Upper lobe of left lung (tissue), 4 donors: Measurements from ENCODE around the gene ZC3H4.

ENCODE experiments used
- CTCF ChIP-seq, 6 experiments: fragments of 450-650 bp in 4 of 6; fragments of 200-600 bp in 2 of 6; sonication (generic) in 2 of 6; IDR thresholded peaks; one replicate each; pipeline ENCODE4 v1.5.1; 2016 to 2019; ENCODE audit warnings: antibody characterized with exemption in 6 of 6
- EP300 ChIP-seq, 4 donors: sonication (generic); formaldehyde crosslinking; IDR thresholded peaks; one replicate each; pipeline ENCODE4 v1.5.1; 2017; ENCODE audit warnings: antibody characterized with exemption in 4 of 4, control low read depth in 2 of 4
- POLR2A ChIP-seq, 4 donors: fragments of 450-650 bp; IDR thresholded peaks; one replicate each; pipeline ENCODE4 v1.5.1; 2016 to 2017; ENCODE audit warnings: antibody characterized with exemption in 4 of 4, mild to moderate bottlenecking in 2 of 4
- POLR2AphosphoS5 ChIP-seq, 2 donors: sonication (generic); formaldehyde crosslinking; IDR thresholded peaks; one replicate each; pipeline ENCODE4 v1.5.1; 2017; ENCODE audit warnings: antibody characterized with exemption in 2 of 2

DNA sequence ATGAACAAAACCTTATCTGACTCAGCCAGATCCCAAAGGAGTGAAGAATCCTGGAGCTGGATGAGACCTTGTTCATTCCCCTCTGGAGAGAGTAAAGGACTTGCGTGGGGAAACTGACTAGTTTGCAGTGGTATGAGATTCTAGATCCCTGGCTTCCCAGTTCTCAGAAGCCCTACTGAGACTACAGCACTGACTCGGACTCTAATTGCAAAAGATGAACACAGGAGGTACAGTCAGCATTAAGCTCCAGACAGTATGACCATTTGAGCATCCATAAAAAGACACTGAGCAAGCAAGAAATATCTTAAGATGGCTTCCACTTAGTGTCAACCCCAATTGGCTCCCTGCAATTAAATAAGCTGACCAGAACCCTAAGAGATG lies 6.8 kb downstream of the ZC3H4 start:
- TF ChIP-seq CTCF (IDR thresholded peaks at IDR 0.05) (no peak), POLR2A (IDR thresholded peaks at IDR 0.05) (no peak), POLR2AphosphoS5 (IDR thresholded peaks at IDR 0.05) (no peak), EP300 (IDR thresholded peaks at IDR 0.05) (no peak)
